Ecto neural progenitor cell (in vitro differentiated cells): Measurements from ENCODE around the gene ELN.

Experiments used
- DNase-seq: peaks from one replicate; pipeline ENCODE4 v3.0.0-alpha.2; 2018; ENCODE audit warnings: low spot score

The ELN gene

GRCh38 chr7:74023786-74024185 is 4.2 kb upstream of the ELN start:
- DNase-seq = no peak

- DNase-seq = no peak
These were observed 2.8 kb upstream of the ELN start for GRCh38 chr7:74025146-74025545.

GRCh38 chr7:74025730-74026129 is 2.2 kb upstream of the ELN start:
- DNase-seq = no peak

- no peak for DNase-seq
These were observed 1.5 kb upstream of the ELN start for GRCh38 chr7:74026406-74026902.

- peak; percentile 89 for DNase-seq
These were observed 880 bp upstream of the ELN start for GRCh38 chr7:74026903-74027682.

GRCh38 chr7:74028321-74028838 is 407 bp downstream of the ELN start:
- DNase-seq = no peak

- DNase-seq = no peak
These were observed 1.3 kb downstream of the ELN start for GRCh38 chr7:74029089-74029785.

- no peak for DNase-seq
These were observed 2.0 kb downstream of the ELN start for GRCh38 chr7:74029991-74030415.

GRCh38 chr7:74030861-74031260 is 2.9 kb downstream of the ELN start:
- DNase-seq = no peak

GRCh38 chr7:74031403-74032190 is 3.6 kb downstream of the ELN start:
- no peak for DNase-seq

- no peak for DNase-seq
These were observed 4.2 kb downstream of the ELN start for GRCh38 chr7:74032191-74032490.

GRCh38 chr7:74032624-74033371 is 4.8 kb downstream of the ELN start:
- DNase-seq = no peak

GRCh38 chr7:74033372-74034311 is 5.7 kb downstream of the ELN start:
- DNase-seq = peak; percentile 75

- DNase-seq = peak; percentile 34
These were observed 9.6 kb downstream of the ELN start for GRCh38 chr7:74037609-74038008.

- DNase-seq = peak; percentile 41
These were observed 10.4 kb downstream of the ELN start for GRCh38 chr7:74038194-74038961.

GRCh38 chr7:74039337-74039736 is 11.4 kb downstream of the ELN start:
- DNase-seq = no peak

- DNase-seq = peak; percentile 35
These were observed 12.3 kb downstream of the ELN start for GRCh38 chr7:74040101-74040790.

- no peak for DNase-seq
These were observed 13.0 kb downstream of the ELN start for GRCh38 chr7:74040791-74041520.
